IMR-90 (cell line): ENCODE data around the gene CNST. TPM values are rescaled to one million over a fixed set of nuclear protein-coding genes. Genes with fewer than 3 reads are reported as not detected.

Experiments
- ATAC-seq: fragments of 200-7000 bp; cut with Tn5 transposase; 2 replicates; pipeline ENCODE4 v1.9.1; 2020; ENCODE audit warnings: low read depth, mild to moderate bottlenecking, moderate library complexity
- BruUV-seq: library from RNA; stranded (reverse); fragments of 400-500 nt; replicated peaks from 2 replicates; lab custom pipeline; 2021; lab: Mats Ljungman, UMichigan
- CTCF ChIA-PET: fragments of 300-600 bp; formaldehyde crosslinking; extraction: SDS; loops from one replicate; lab custom pipeline; 2021; ENCODE audit warnings: antibody characterized with exemption; lab: Yijun Ruan, JAX
- POLR2A ChIA-PET: fragments of 300-600 bp; sonication (Branson Sonifier 250); formaldehyde crosslinking; loops from one replicate; lab custom pipeline; 2022; ENCODE audit warnings: antibody characterized with exemption; ENCODE audit not compliant: unreplicated experiment; lab: Charles Lee
- DNase-seq: peaks from one replicate; pipeline ENCODE4 v3.0.0; 2013
- H2AFZ ChIP-seq: replicated peaks from 2 replicates; pipeline ENCODE3; 2013; ENCODE audit warnings: low read length, mild to moderate bottlenecking; ENCODE audit not compliant: poor library complexity
- H2AK5ac ChIP-seq: 2 replicates; pipeline ENCODE4 v1.6.1; 2013; ENCODE audit warnings: low read depth, low read length, inconsistent platforms
- H2AK9ac ChIP-seq: replicated peaks from 2 replicates; pipeline ENCODE3; 2013; ENCODE audit warnings: mild to moderate bottlenecking, low read depth, low read length, moderate library complexity; ENCODE audit not compliant: poor library complexity
- H2BK120ac ChIP-seq: 2 replicates; pipeline ENCODE4 v1.6.1; 2013; ENCODE audit warnings: low read depth, low read length, inconsistent platforms
- H2BK15ac ChIP-seq: 3 replicates; pipeline ENCODE4 v1.6.1; 2013; ENCODE audit warnings: low read depth, low read length, inconsistent platforms
- H2BK20ac ChIP-seq: 2 replicates; pipeline ENCODE4 v1.6.1; 2013; ENCODE audit warnings: low read depth, mild to moderate bottlenecking, inconsistent platforms, low read length, moderate library complexity
- H2BK5ac ChIP-seq: 2 replicates; pipeline ENCODE4 v1.6.1; 2013; ENCODE audit warnings: mild to moderate bottlenecking, low read depth, low read length, inconsistent platforms; ENCODE audit not compliant: poor library complexity, severe bottlenecking
- H3K14ac ChIP-seq: replicated peaks from 2 replicates; pipeline ENCODE4 v1.6.1; 2013; ENCODE audit warnings: low read depth, low read length, inconsistent platforms
- H3K18ac ChIP-seq: 2 replicates; pipeline ENCODE4 v1.6.1; 2013; ENCODE audit warnings: low read depth, low read length, control low read depth
- H3K23ac ChIP-seq: 2 replicates; pipeline ENCODE4 v1.6.1; 2013; ENCODE audit warnings: low read depth, low read length, inconsistent platforms
- H3K27ac ChIP-seq: 2 replicates; pipeline ENCODE4 v1.5.1; 2013; ENCODE audit warnings: mild to moderate bottlenecking, control low read depth, low read length; ENCODE audit not compliant: insufficient read depth
- H3K27me3 ChIP-seq: 2 replicates; pipeline ENCODE4 v1.6.1; 2013; ENCODE audit warnings: low read length; ENCODE audit not compliant: control insufficient read depth, insufficient read depth
- H3K36me3 ChIP-seq: 2 replicates; pipeline ENCODE4 v1.6.1; 2013; ENCODE audit warnings: low read length, mixed read lengths; ENCODE audit not compliant: control insufficient read depth, insufficient read depth
- H3K4ac ChIP-seq: 2 replicates; pipeline ENCODE4 v1.6.1; 2013; ENCODE audit warnings: low read depth, low read length, inconsistent platforms
- H3K4me1 ChIP-seq: 2 replicates; pipeline ENCODE4 v1.6.1; 2013; ENCODE audit warnings: low read length, mixed read lengths; ENCODE audit not compliant: control insufficient read depth, insufficient read depth
- H3K4me2 ChIP-seq: 2 replicates; pipeline ENCODE4 v1.6.1; 2013; ENCODE audit warnings: low read depth, mild to moderate bottlenecking, control low read depth, low read length, moderate library complexity
- H3K4me3 ChIP-seq: 2 replicates; pipeline ENCODE4 v1.5.1; 2013; ENCODE audit warnings: low read depth, mild to moderate bottlenecking, control low read depth, low read length, moderate library complexity; ENCODE audit not compliant: insufficient read depth
- H3K56ac ChIP-seq: 2 replicates; pipeline ENCODE4 v1.6.1; 2013; ENCODE audit warnings: low read length, inconsistent platforms; ENCODE audit not compliant: insufficient read depth; ENCODE audit errors: extremely low read depth
- H3K79me1 ChIP-seq, 2 experiments: 2 replicates each; pipeline ENCODE4 v1.6.1; 2013; ENCODE audit warnings: low read length in 2 of 2, inconsistent platforms in 1 of 2, low read depth in 1 of 2
- H3K9ac ChIP-seq: 2 replicates; pipeline ENCODE4 v1.6.1; 2013; ENCODE audit warnings: low read depth, low read length, control low read depth
- H3K9me1 ChIP-seq: 2 replicates; pipeline ENCODE4 v1.6.1; 2013; ENCODE audit warnings: low read length, inconsistent platforms; ENCODE audit not compliant: insufficient read depth
- H3K9me3 ChIP-seq: 2 replicates; pipeline ENCODE4 v1.6.1; 2013; ENCODE audit warnings: low read length; ENCODE audit not compliant: control insufficient read depth, insufficient read depth
- H4K20me1 ChIP-seq: 2 replicates; pipeline ENCODE4 v1.6.1; 2013; ENCODE audit warnings: low read length, inconsistent platforms; ENCODE audit not compliant: insufficient read depth
- H4K5ac ChIP-seq: 2 replicates; pipeline ENCODE4 v1.6.1; 2013; ENCODE audit warnings: mild to moderate bottlenecking, low read depth, low read length, control low read depth
- H4K8ac ChIP-seq, 2 experiments: 2 replicates each; pipeline ENCODE4 v1.6.1; 2013; ENCODE audit warnings: low read depth in 2 of 2, low read length in 2 of 2, control low read depth in 1 of 2, inconsistent platforms in 1 of 2
- H4K91ac ChIP-seq: 2 replicates; pipeline ENCODE4 v1.6.1; 2013; ENCODE audit warnings: low read depth, low read length, inconsistent platforms; ENCODE audit not compliant: insufficient read depth
- CEBPB ChIP-seq: IDR thresholded peaks from 2 replicates; pipeline ENCODE4 v1.6.1; 2012; ENCODE audit warnings: low read depth, low read length, improper control_type of control experiment
- FOS ChIP-seq: fragments of 150-350 bp; IDR thresholded peaks from 2 replicates; pipeline ENCODE4 v1.6.1; 2016; ENCODE audit warnings: low read depth, low read length
- MAFK ChIP-seq: IDR thresholded peaks from 2 replicates; pipeline ENCODE4 v1.6.1; 2012; ENCODE audit warnings: low read depth, low read length, improper control_type of control experiment
- MAZ ChIP-seq: IDR thresholded peaks from 2 replicates; pipeline ENCODE4 v1.6.1; 2012; ENCODE audit warnings: low read depth, mild to moderate bottlenecking, low read length, improper control_type of control experiment, moderate library complexity, borderline replicate concordance
- MXI1 ChIP-seq: IDR thresholded peaks from 2 replicates; pipeline ENCODE4 v1.6.1; 2012; ENCODE audit warnings: low read depth, mild to moderate bottlenecking, low read length, moderate library complexity, borderline replicate concordance
- POLR2A ChIP-seq: IDR thresholded peaks from 2 replicates; pipeline ENCODE4 v1.6.1; 2012; ENCODE audit warnings: mild to moderate bottlenecking, low read depth, low read length
- RAD21 ChIP-seq: IDR thresholded peaks from 2 replicates; pipeline ENCODE4 v1.6.1; 2012; ENCODE audit warnings: low read length, improper control_type of control experiment
- SMC3 ChIP-seq: fragments of 150-350 bp; IDR thresholded peaks from 2 replicates; pipeline ENCODE4 v1.6.1; 2016; ENCODE audit warnings: low read depth, mild to moderate bottlenecking, antibody characterized with exemption, low read length, moderate library complexity
- WGBS, 2 experiments: methylation state at CpG; one replicate each; pipeline versions ENCODE4 v1.1.5 to v1.1.7; 2013; ENCODE audit warnings: missing lambda C conversion rate in 2 of 2; ENCODE audit not compliant: insufficient read length in 1 of 2; ENCODE audit errors: extremely low coverage in 2 of 2; 5-methylcytosine and 5-hydroxymethylcytosine counted together
- dilution Hi-C: fragments of 300-500 bp; cut with HindIII; formaldehyde crosslinking; loops from one replicate; pipeline ENCODE4 v1.14.3; 2018; ENCODE audit warnings: low sequenced_read_pairs; ENCODE audit not compliant: unreplicated experiment
- in situ Hi-C: fragments of 300-500 bp; cut with MboI; formaldehyde crosslinking; loops from 3 replicates; pipeline ENCODE4 v1.14.3; 2019; ENCODE audit warnings: low sequenced_read_pairs, inconsistent platforms, mixed read lengths
- intact Hi-C: fragments of 100-400 bp; cut with micrococcal nuclease; formaldehyde crosslinking; loops from 2 replicates; pipeline ENCODE4 v1.10.0; 2022
- polyA plus RNA-seq, 3 experiments: library from polyadenylated mRNA; depleted of rRNA; stranded (reverse); fragments of >200 nt; gene quantifications; 2 replicates each; pipeline ENCODE4 v1.2.3, GENCODE V29; 2012; ENCODE audit warnings: low replicate concordance in 1 of 3
- total RNA-seq: library from RNA; depleted of rRNA; stranded (reverse); fragments of >200 nt; gene quantifications from 2 replicates; pipeline ENCODE4 v1.2.3, GENCODE V29; 2012
- TF ChIP-seq, protein P1 (sequence below): conservative IDR thresholded peaks from 2 replicates; pipeline ENCODE4 v1.5.1; 2012; ENCODE audit warnings: mild to moderate bottlenecking, low read depth, low read length, improper control_type of control experiment

Gene CNST
- total and polyA plus RNA-seq, 2 of the 4 experiments (the other 2 are of a cell fraction) = 15.4 to 25.5 TPM

DNA sequence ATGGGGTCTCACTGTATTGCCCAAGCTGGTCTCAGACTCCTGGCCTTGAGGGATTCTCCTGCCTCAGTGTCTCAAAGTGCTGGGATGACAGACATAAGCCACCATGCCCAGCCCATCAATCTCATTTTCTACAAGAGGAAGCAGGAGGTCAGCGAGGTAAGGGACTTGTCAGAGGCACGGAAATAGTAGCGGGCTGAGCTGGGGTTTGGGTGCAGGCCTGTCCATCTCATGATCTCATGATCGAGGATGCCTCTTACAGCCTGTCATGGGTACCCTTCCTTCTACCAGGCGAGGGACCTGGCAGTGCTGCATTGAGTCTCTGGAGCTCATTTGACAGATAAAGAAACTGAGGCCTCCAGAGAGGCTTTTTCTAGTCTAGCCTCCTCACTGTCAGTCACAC is 129.4 kb downstream of the CNST start:
- intact Hi-C loops = loop anchor here (1.0 kb wide), 1 partner anchor 128 kb away; no protein-coding TSS in a partner anchor
- no peaks in the 10 kb centered on the region for H3K79me1 ChIP-seq

More for the DNA sequence above, 129.4 kb downstream of the CNST start:
- no peak overlapping the region for H3K56ac ChIP-seq
- no peak overlapping the region for H2AFZ ChIP-seq
- H3K27ac ChIP-seq = no peak overlapping the region
- BruUV-seq = no TSS peak
- H2AK9ac ChIP-seq = no peak overlapping the region
- no peak overlapping the region for H2BK15ac ChIP-seq
- DNase-seq = no peak
- H3K9ac ChIP-seq = no peak overlapping the region
- 0 out of 2 replicates have a peak, but pooled peaks cover 5% of the 10 kb centered on the region for H3K9me1 ChIP-seq
- H2BK120ac ChIP-seq = no peak overlapping the region
- no peak overlapping the region for H2BK20ac ChIP-seq
- no peak overlapping the region for H4K91ac ChIP-seq
- no peak overlapping the region for H3K18ac ChIP-seq
- no peak overlapping the region for H3K4ac ChIP-seq
- no peak overlapping the region for H4K5ac ChIP-seq
- no peak overlapping the region for H2BK5ac ChIP-seq
- H3K4me1 ChIP-seq = no peaks in the 10 kb centered on the region
- no peak overlapping the region for H2AK5ac ChIP-seq
- no peak overlapping the region for H3K4me2 ChIP-seq
- in situ Hi-C loops = loop anchor here (25.0 kb wide), 1 partner anchor 1533 kb away; the partner anchor contains the start of gene KIF26B
- CTCF ChIA-PET = no interaction called here
- WGBS, 2 experiments = 93% methylated on average over 3 of the region's 5 CpGs; no CpG with 5 or more reads in 1 of the 2 experiments
- no peaks in the 10 kb centered on the region for H3K36me3 ChIP-seq
- H3K27me3 ChIP-seq = no peaks in the 10 kb centered on the region
- dilution Hi-C loops = no loop called here
- ATAC-seq = no peak
- POLR2A ChIA-PET = no interaction called here
- 0 out of 2 replicates have a peak, but pooled peaks cover 3% of the 10 kb centered on the region for H3K9me3 ChIP-seq
- no peak overlapping the region for H3K14ac ChIP-seq
- TF ChIP-seq FOS = no peak
- TF ChIP-seq, protein P1, sequence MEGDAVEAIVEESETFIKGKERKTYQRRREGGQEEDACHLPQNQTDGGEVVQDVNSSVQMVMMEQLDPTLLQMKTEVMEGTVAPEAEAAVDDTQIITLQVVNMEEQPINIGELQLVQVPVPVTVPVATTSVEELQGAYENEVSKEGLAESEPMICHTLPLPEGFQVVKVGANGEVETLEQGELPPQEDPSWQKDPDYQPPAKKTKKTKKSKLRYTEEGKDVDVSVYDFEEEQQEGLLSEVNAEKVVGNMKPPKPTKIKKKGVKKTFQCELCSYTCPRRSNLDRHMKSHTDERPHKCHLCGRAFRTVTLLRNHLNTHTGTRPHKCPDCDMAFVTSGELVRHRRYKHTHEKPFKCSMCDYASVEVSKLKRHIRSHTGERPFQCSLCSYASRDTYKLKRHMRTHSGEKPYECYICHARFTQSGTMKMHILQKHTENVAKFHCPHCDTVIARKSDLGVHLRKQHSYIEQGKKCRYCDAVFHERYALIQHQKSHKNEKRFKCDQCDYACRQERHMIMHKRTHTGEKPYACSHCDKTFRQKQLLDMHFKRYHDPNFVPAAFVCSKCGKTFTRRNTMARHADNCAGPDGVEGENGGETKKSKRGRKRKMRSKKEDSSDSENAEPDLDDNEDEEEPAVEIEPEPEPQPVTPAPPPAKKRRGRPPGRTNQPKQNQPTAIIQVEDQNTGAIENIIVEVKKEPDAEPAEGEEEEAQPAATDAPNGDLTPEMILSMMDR = no peak
- TF ChIP-seq POLR2A = no peak
- TF ChIP-seq CEBPB = no peak
- TF ChIP-seq MAZ = no peak
- TF ChIP-seq MAFK = no peak
- TF ChIP-seq MXI1 = no peak
- TF ChIP-seq RAD21 = no peak
- no peak for TF ChIP-seq SMC3
- no peak overlapping the region for H3K23ac ChIP-seq
- no peak overlapping the region for H3K4me3 ChIP-seq
- no peaks in the 10 kb centered on the region for H4K20me1 ChIP-seq
- no peak overlapping the region for H4K8ac ChIP-seq
